ENCODE results near the gene KCNJ6. TPM values are rescaled to one million over a fixed set of nuclear protein-coding genes. Genes with fewer than 3 reads are reported as not detected.

Gene KCNJ6
- total and polyA plus RNA-seq, 2 of the 8 experiments (the other 6 are each of a cell fraction or from before 2014, with no cell fraction given), result 0.51 to 1.2 TPM

- TF ChIP-seq HDAC6 (IDR thresholded peaks at IDR 0.05; ENCODE audit: low read depth, low read length), result no peak
Observed at GRCh38 chr21:37797403-37797802, 118.9 kb downstream of the KCNJ6 start (continued).

DNA sequence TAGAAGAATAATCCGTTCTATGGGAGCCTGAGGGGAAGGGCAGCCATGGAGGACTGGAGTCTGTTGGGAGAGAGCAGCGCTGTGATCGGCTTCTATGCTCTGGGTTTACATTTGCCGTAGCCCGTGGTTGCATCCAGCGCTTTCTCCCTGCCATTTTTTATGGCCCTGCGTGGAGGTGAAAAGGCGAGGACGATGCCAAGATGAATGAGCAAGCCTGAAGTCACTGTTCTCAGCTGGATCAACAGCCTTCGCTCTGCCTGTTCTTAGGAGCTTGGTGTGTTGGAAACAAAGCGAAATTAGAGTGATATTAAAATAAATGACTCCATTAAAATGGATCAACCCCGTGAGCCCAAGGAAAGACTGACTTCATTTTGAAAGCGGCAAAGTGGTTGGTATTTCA is 120.2 kb downstream of the KCNJ6 start:
- Histone ChIP-seq H4K91ac (replicated peaks; ENCODE audit: insufficient read length, low read length) (no peak overlapping the region), H3K36me3 (ENCODE audit: control insufficient read depth in 2 of 4, insufficient read depth in 4 of 4, low read length in 3 of 4) (no peaks in the 10 kb centered on the region), H3K79me2 (ENCODE audit: control insufficient read depth in 1 of 2, insufficient read depth in 2 of 2, low read length in 2 of 2) (no peaks in the 10 kb centered on the region), H2BK15ac (ENCODE audit: low read length) (no peak overlapping the region), H3K56ac (replicated peaks; ENCODE audit: insufficient read length, low read depth, low read length) (no peak overlapping the region), H3K4ac (replicated peaks; ENCODE audit: insufficient read length, low read depth, low read length) (no peak overlapping the region), H3K9me3 (ENCODE audit: insufficient read depth in 2 of 2, low read depth in 1 of 2, low read length in 1 of 2) (no peaks in the 10 kb centered on the region), H4K5ac (ENCODE audit: insufficient read length, low read depth, low read length) (no peak overlapping the region), H3K79me1 (ENCODE audit: low read depth, low read length) (no peaks in the 10 kb centered on the region), H3K4me3 (ENCODE audit: extremely low read depth in 1 of 4, insufficient read depth in 2 of 4, low read depth in 3 of 4, low read length in 4 of 4) (no peak overlapping the region), H3K14ac (ENCODE audit: insufficient read length) (no peak overlapping the region), H3K9ac (replicated peaks in 1 of 4; ENCODE audit: extremely low read depth in 1 of 4, low read depth in 3 of 4, low read length in 3 of 4) (no peak overlapping the region), H2AFZ (ENCODE audit: low read length) (no peak overlapping the region), H2BK20ac (ENCODE audit: low read length) (no peak overlapping the region), H3K4me2 (ENCODE audit: insufficient read depth in 1 of 2, low read depth in 2 of 2, low read length in 2 of 2) (no peak overlapping the region), H2BK12ac (ENCODE audit: low read depth, low read length) (no peak overlapping the region), H2BK5ac (ENCODE audit: low read depth, low read length) (no peak overlapping the region), H3K23ac (ENCODE audit: insufficient read length) (no peak overlapping the region), H3K27ac (ENCODE audit: low read depth, low read length) (no peak overlapping the region), H3K18ac (ENCODE audit: extremely low read depth, low read length) (no peak overlapping the region), H4K20me1 (replicated peaks in 1 of 2; ENCODE audit: control insufficient read depth in 1 of 2, insufficient read depth in 2 of 2, low read length in 2 of 2) (no peaks in the 10 kb centered on the region), H2BK120ac (replicated peaks; ENCODE audit: low read depth, low read length) (no peak overlapping the region), H3K4me1 (replicated peaks in 1 of 4; ENCODE audit: control insufficient read depth in 3 of 4, insufficient read depth in 4 of 4, low read length in 3 of 4) (no peaks in the 10 kb centered on the region), H3K27me3 (replicated peaks in 1 of 4; ENCODE audit: control insufficient read depth in 3 of 4, extremely low read depth in 1 of 4, insufficient read depth in 3 of 4, low read length in 3 of 4) (no peaks in the 10 kb centered on the region), H4K8ac (ENCODE audit: extremely low read depth, insufficient read depth, low read length) (no peak overlapping the region), H3K23me2 (ENCODE audit: low read depth, low read length) (no peaks in the 10 kb centered on the region), H2AK5ac (ENCODE audit: low read depth, low read length) (no peak overlapping the region)
- no peak for DNase-seq (ENCODE audit: low read depth in 1 of 2, low spot score in 2 of 2)
- ChIA-PET POLR2A (ENCODE audit: partially characterized antibody) (no interaction called here), CTCF (ENCODE audit: partially characterized antibody) (no interaction called here)
- WGBS, 2 experiments (ENCODE audit: extremely low coverage in 1 of 2, insufficient coverage in 1 of 2, insufficient read length in 1 of 2, insufficient replicate concordance in 2 of 2, low coverage in 1 of 2, low lambda C conversion rate in 2 of 2, missing lambda C conversion rate in 1 of 2), result 95% methylated on average over 13 of the region's 13 CpGs; no CpG with 5 or more reads in 1 of the 2 experiments
- no peak for FAIRE-seq
- TF ChIP-seq JUN (IDR thresholded peaks at IDR 0.05; ENCODE audit: low read depth, low read length) (no peak), CBX8 (IDR thresholded peaks at IDR 0.05; ENCODE audit: borderline replicate concordance, low read depth, low read length) (no peak), SP4 (IDR thresholded peaks at IDR 0.05; ENCODE audit: low read length) (no peak), HDAC2 (IDR thresholded peaks at IDR 0.05; ENCODE audit: borderline replicate concordance in 1 of 2, low read depth in 2 of 2, low read length in 2 of 2) (no peak), E2F6 (IDR thresholded peaks at IDR 0.05) (no peak), RFX5 (IDR thresholded peaks at IDR 0.05; ENCODE audit: borderline replicate concordance, low read depth, low read length) (no peak)
- TF ChIP-seq, protein P1, sequence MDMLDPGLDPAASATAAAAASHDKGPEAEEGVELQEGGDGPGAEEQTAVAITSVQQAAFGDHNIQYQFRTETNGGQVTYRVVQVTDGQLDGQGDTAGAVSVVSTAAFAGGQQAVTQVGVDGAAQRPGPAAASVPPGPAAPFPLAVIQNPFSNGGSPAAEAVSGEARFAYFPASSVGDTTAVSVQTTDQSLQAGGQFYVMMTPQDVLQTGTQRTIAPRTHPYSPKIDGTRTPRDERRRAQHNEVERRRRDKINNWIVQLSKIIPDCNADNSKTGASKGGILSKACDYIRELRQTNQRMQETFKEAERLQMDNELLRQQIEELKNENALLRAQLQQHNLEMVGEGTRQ (IDR thresholded peaks at IDR 0.05; ENCODE audit: low read length), result no peak
